PC-3 (cell line): ENCODE measurements around the gene ABCA3. TPM values are rescaled to one million over a fixed set of nuclear protein-coding genes. Genes with fewer than 3 reads are reported as not detected.

Source experiments
- ATAC-seq: fragments of 200-7000 bp; cut with Tn5 transposase; 2 replicates; pipeline ENCODE4 v1.9.1; 2020; ENCODE audit warnings: mild to moderate bottlenecking, moderate library complexity
- BruUV-seq: library from RNA; stranded (reverse); fragments of 400-500 nt; replicated peaks from 2 replicates; lab custom pipeline; 2021; lab: Mats Ljungman, UMichigan
- CTCF ChIA-PET: fragments of 300-600 bp; sonication (Branson Sonifier 250); formaldehyde crosslinking; loops from one replicate; lab custom pipeline; 2022; ENCODE audit warnings: antibody characterized with exemption; lab: Charles Lee
- POLR2A ChIA-PET: fragments of 300-600 bp; sonication (Branson Sonifier 250); formaldehyde crosslinking; loops from one replicate; lab custom pipeline; 2022; ENCODE audit warnings: antibody characterized with exemption; ENCODE audit not compliant: unreplicated experiment; lab: Charles Lee
- DNase-seq: peaks from one replicate; pipeline ENCODE4 v3.0.0-alpha.2; 2015
- H2AFZ ChIP-seq: fragments of 300-600 bp; sonication (generic); 2 replicates; pipeline ENCODE4 v1.6.0; 2016; ENCODE audit warnings: antibody characterized with exemption, low read length
- H3F3A ChIP-seq: fragments of 300-600 bp; sonication (generic); one replicate; pipeline ENCODE4 v1.6.0; 2017; ENCODE audit warnings: antibody characterized with exemption, low read length, control low read depth, mild to moderate bottlenecking; ENCODE audit not compliant: unreplicated experiment
- H3K27ac ChIP-seq: fragments of 300-600 bp; sonication (generic); 2 replicates; pipeline ENCODE4 v1.5.1; 2016; ENCODE audit warnings: mild to moderate bottlenecking, low read length
- H3K27me3 ChIP-seq: fragments of 300-600 bp; sonication (generic); 2 replicates; pipeline ENCODE4 v1.6.1; 2016; ENCODE audit warnings: low read length, mixed read lengths
- H3K36me3 ChIP-seq: fragments of 300-600 bp; sonication (generic); 2 replicates; pipeline ENCODE4 v1.6.1; 2016; ENCODE audit warnings: low read depth, mixed run types, low read length, mixed read lengths
- H3K4me1 ChIP-seq: fragments of 300-600 bp; sonication (generic); 2 replicates; pipeline ENCODE4 v1.5.1; 2016; ENCODE audit warnings: low read length; ENCODE audit not compliant: insufficient read depth
- H3K4me2 ChIP-seq: fragments of 300-600 bp; sonication (generic); 2 replicates; pipeline ENCODE4 v1.6.0; 2016; ENCODE audit warnings: low read length
- H3K4me3 ChIP-seq: fragments of 300-600 bp; sonication (generic); 2 replicates; pipeline ENCODE4 v1.5.1; 2016; ENCODE audit warnings: mild to moderate bottlenecking, low read length, mixed read lengths
- H3K79me2 ChIP-seq: fragments of 300-600 bp; sonication (generic); 2 replicates; pipeline ENCODE4 v1.6.1; 2017; ENCODE audit warnings: low read length, mixed read lengths
- H3K9ac ChIP-seq: fragments of 300-600 bp; sonication (generic); 2 replicates; pipeline ENCODE4 v1.6.0; 2016; ENCODE audit warnings: mild to moderate bottlenecking, low read length
- H3K9me2 ChIP-seq: fragments of 300-600 bp; sonication (generic); replicated peaks from 2 replicates; pipeline ENCODE4 v1.6.1; 2016; ENCODE audit warnings: mixed run types, low read length, mixed read lengths
- H3K9me3 ChIP-seq: fragments of 300-600 bp; sonication (generic); 2 replicates; pipeline ENCODE4 v1.6.1; 2016; ENCODE audit warnings: low read length, mixed read lengths
- H4K20me1 ChIP-seq: fragments of 300-600 bp; sonication (generic); 2 replicates; pipeline ENCODE4 v1.6.1; 2016; ENCODE audit warnings: low read length, mixed read lengths
- EZH2 ChIP-seq: fragments of 300-600 bp; sonication (generic); IDR thresholded peaks from one replicate; pipeline ENCODE4 v1.6.1; 2017; ENCODE audit warnings: antibody characterized with exemption, mild to moderate bottlenecking, low read length; ENCODE audit not compliant: unreplicated experiment
- EZH2phosphoT487 ChIP-seq: fragments of 300-600 bp; sonication (generic); IDR thresholded peaks from 2 replicates; pipeline ENCODE4 v1.6.1; 2018; ENCODE audit warnings: mild to moderate bottlenecking, antibody characterized with exemption, low read length, borderline replicate concordance
- intact Hi-C: fragments of 100-400 bp; cut with micrococcal nuclease; formaldehyde crosslinking; loops from 2 replicates; pipeline ENCODE4 v1.9.0; 2023
- total RNA-seq: library from RNA; depleted of rRNA; stranded (reverse); fragments of >200 nt; gene quantifications from 2 replicates; pipeline ENCODE4 v1.2.3, GENCODE V29; 2014
- TF ChIP-seq, protein P1 (sequence below): fragments of 300-600 bp; sonication (generic); conservative IDR thresholded peaks from 2 replicates; pipeline ENCODE4 v1.5.1; 2017; ENCODE audit warnings: antibody characterized with exemption, low read depth, mild to moderate bottlenecking, low read length

ABCA3 gene
- total RNA-seq, 1 experiment from 2014 or later: 11.0 TPM

- no peaks in the 10 kb centered on the region for H3K36me3 ChIP-seq
- H3K9me3 ChIP-seq: no peaks in the 10 kb centered on the region
- ChIA-PET POLR2A (no interaction called here), CTCF (no interaction called here)
- no peak within 1 kb of the TSS for H2AFZ ChIP-seq
- no peak within 1 kb of the TSS for H3K9ac ChIP-seq
- no peak within 1 kb of the TSS for H3K4me3 ChIP-seq
- peak; percentile 52 for ATAC-seq
- intact Hi-C loops: no loop called here
- no peaks in the 10 kb centered on the region for H3F3A ChIP-seq
- H3K27ac ChIP-seq: no peak within 1 kb of the TSS
- H3K4me1 ChIP-seq: no peaks in the 10 kb centered on the region
- TF ChIP-seq EZH2: no peak
- TF ChIP-seq, protein P1, sequence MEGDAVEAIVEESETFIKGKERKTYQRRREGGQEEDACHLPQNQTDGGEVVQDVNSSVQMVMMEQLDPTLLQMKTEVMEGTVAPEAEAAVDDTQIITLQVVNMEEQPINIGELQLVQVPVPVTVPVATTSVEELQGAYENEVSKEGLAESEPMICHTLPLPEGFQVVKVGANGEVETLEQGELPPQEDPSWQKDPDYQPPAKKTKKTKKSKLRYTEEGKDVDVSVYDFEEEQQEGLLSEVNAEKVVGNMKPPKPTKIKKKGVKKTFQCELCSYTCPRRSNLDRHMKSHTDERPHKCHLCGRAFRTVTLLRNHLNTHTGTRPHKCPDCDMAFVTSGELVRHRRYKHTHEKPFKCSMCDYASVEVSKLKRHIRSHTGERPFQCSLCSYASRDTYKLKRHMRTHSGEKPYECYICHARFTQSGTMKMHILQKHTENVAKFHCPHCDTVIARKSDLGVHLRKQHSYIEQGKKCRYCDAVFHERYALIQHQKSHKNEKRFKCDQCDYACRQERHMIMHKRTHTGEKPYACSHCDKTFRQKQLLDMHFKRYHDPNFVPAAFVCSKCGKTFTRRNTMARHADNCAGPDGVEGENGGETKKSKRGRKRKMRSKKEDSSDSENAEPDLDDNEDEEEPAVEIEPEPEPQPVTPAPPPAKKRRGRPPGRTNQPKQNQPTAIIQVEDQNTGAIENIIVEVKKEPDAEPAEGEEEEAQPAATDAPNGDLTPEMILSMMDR: no peak
- no peak for TF ChIP-seq EZH2phosphoT487
- DNase-seq: peak; percentile 14
- no peaks in the 10 kb centered on the region for H3K27me3 ChIP-seq
- BruUV-seq: no TSS peak
- no peak within 1 kb of the TSS for H3K4me2 ChIP-seq
- H3K79me2 ChIP-seq: no peaks in the 10 kb centered on the region
- H4K20me1 ChIP-seq: no peaks in the 10 kb centered on the region
- H3K9me2 ChIP-seq: no peaks in the 10 kb centered on the region
These were observed 104.0 kb downstream of the ABCA3 start, which contains the start of gene DNASE1L2 for GRCh38 chr16:2236337-2237101. Gene DNASE1L2 (plus strand): TSS chr16:2236444. CDS start chr16:2236817, 373 bp downstream.

DNA sequence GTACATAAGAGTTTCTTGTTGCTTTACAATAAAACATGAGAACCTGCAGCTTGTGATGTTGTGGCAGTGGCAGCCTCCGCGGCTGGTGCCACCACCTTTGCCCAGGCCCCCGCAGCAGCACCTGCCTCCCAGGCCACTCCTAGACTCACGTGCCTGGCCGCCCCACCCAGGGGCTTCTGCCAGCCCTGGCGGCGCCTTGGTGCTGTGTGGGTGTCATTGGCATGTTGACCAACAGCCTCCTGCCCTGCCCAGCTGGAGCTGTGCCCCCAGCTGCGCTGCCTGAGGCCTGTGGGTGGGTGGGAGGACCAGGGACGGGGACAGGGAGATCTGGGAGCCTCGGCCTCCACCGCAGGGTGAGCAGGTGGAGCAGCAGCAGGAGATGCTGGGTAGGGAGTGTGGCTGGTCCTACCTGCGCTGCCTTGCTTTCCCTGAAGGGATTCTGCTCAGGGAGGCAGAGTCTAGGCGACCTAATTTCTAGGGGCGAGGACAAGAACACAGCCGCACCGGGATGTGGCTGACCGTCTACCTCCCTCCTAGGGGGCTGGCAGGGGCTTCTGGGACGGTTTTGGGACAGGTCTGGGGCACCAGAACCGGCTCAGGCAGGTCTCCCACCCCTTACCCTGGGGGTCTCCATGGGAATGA is 104.7 kb downstream of the ABCA3 start:
- H3K4me3 ChIP-seq: no peak overlapping the region
- no peak overlapping the region for H3K4me2 ChIP-seq
- no peak overlapping the region for H3K9ac ChIP-seq
- no peaks in the 10 kb centered on the region for H3K79me2 ChIP-seq
- H3F3A ChIP-seq: no peaks in the 10 kb centered on the region
- DNase-seq: no peak
- H3K9me2 ChIP-seq: no peaks in the 10 kb centered on the region
- no peaks in the 10 kb centered on the region for H3K36me3 ChIP-seq
- BruUV-seq: no TSS peak
- TF ChIP-seq, protein P1: no peak
- TF ChIP-seq EZH2: no peak
- no peak for TF ChIP-seq EZH2phosphoT487
- peak; percentile 9; the same call in 1 of the 2 replicates for ATAC-seq
- no peaks in the 10 kb centered on the region for H3K4me1 ChIP-seq
- intact Hi-C loops: no loop called here
- no peaks in the 10 kb centered on the region for H4K20me1 ChIP-seq
- no peaks in the 10 kb centered on the region for H3K27me3 ChIP-seq
- no peaks in the 10 kb centered on the region for H3K9me3 ChIP-seq
- CTCF ChIA-PET: no interaction called here
- POLR2A ChIA-PET: interaction anchor here (0.6 kb wide), 1 partner anchor 10 kb away, joined by 3 read pairs; no protein-coding TSS in a partner anchor
- no peak overlapping the region for H2AFZ ChIP-seq
- no peak overlapping the region for H3K27ac ChIP-seq

DNA sequence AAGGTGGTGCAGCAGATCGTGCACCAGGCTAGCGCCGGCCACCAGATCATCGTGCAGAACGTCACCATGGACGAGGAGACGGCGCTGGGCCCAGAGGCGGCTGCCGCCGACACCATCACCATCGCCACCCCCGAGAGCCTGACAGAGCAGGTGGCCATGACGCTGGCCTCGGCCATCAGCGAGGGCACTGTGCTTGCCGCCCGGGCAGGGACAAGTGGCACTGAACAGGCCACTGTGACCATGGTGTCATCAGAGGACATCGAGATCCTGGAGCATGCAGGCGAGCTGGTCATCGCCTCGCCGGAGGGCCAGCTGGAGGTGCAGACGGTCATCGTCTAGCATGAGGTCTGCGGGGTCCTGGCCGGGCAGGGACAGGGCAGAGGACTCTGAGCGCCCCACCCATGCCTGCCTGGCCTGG is 105.3 kb downstream of the ABCA3 start:
- ChIA-PET CTCF (no interaction called here), POLR2A (interaction anchor here (0.6 kb wide), 1 partner anchor 10 kb away, joined by 3 read pairs; no protein-coding TSS in a partner anchor)
- Histone ChIP-seq H3K27me3 (no peaks in the 10 kb centered on the region), H3K9ac (no peak overlapping the region), H3K4me3 (no peak overlapping the region), H4K20me1 (no peaks in the 10 kb centered on the region), H3K79me2 (no peaks in the 10 kb centered on the region), H2AFZ (no peak overlapping the region), H3K4me1 (no peaks in the 10 kb centered on the region), H3K9me3 (no peaks in the 10 kb centered on the region), H3K9me2 (no peaks in the 10 kb centered on the region), H3K4me2 (no peak overlapping the region), H3K36me3 (no peaks in the 10 kb centered on the region), H3K27ac (no peak overlapping the region), H3F3A (no peaks in the 10 kb centered on the region)
- intact Hi-C loops: no loop called here
- TF ChIP-seq, protein P1: no peak
- TF ChIP-seq EZH2phosphoT487 (no peak), EZH2 (no peak)
- no TSS peak for BruUV-seq
- ATAC-seq: no peak
- DNase-seq: no peak
